ENCODE results near the gene NUPR1. TPM values are rescaled to one million over a fixed set of nuclear protein-coding genes. Genes with fewer than 3 reads are reported as not detected.
"Not testable (repeated sequence)": the region's sequence is repeated elsewhere in the genome, so short reads cannot be mapped to it uniquely, and the experiment has no call there.

NUPR1 gene
- total RNA-seq, 2 experiments from 2014 or later, result not detected

DNA sequence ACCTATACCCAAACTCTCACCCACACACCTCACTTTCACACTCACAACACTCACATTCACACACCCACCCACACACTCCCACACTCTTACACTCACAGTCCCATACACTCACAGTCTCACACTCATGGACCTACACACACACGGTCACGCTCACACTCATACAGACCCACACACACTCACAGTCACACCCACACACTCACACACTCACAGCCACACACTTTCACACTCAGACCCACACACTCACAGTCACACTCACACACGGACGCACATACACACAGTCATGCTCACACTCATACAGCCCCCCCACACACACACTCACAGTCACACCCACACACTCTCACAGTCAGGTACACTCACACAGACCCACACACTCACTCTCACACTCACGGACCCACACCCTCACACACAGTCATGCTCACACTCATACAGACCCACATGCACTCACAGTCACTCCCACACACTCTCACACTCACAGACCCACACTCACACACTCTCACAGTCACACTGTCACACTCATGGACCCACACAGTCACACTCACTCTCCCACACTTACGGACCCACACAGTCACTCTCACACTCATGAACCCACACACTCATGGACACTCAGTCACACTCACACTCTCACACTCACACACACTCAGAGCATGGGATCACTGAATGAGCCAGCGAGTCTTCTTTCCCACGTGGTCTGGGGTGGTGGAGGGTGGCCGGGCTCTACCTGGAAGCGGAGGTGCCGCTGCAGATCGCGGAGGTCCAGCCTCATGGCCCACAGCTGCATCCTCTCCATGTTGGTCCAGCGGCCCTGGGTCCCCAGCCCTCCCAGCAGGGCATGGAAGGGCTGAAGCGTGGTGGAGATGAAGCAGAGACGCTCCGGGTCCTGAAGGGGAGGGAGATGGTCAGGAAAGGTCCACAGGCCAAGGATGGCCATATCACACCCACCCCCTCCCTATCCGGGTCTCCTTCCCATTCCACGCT, 37.2 kb downstream of the NUPR1 start:
- TF ChIP-seq, protein P1, sequence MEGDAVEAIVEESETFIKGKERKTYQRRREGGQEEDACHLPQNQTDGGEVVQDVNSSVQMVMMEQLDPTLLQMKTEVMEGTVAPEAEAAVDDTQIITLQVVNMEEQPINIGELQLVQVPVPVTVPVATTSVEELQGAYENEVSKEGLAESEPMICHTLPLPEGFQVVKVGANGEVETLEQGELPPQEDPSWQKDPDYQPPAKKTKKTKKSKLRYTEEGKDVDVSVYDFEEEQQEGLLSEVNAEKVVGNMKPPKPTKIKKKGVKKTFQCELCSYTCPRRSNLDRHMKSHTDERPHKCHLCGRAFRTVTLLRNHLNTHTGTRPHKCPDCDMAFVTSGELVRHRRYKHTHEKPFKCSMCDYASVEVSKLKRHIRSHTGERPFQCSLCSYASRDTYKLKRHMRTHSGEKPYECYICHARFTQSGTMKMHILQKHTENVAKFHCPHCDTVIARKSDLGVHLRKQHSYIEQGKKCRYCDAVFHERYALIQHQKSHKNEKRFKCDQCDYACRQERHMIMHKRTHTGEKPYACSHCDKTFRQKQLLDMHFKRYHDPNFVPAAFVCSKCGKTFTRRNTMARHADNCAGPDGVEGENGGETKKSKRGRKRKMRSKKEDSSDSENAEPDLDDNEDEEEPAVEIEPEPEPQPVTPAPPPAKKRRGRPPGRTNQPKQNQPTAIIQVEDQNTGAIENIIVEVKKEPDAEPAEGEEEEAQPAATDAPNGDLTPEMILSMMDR (conservative IDR thresholded peaks at IDR 0.05; ENCODE audit: low read length), result no peak
- no peak for TF ChIP-seq EZH2phosphoT487 (IDR thresholded peaks at IDR 0.05; ENCODE audit: borderline replicate concordance, low read depth, low read length)
- Histone ChIP-seq H3K4me2 (ENCODE audit: low read length) (no peak overlapping the region), H3K9me3 (ENCODE audit: low read length) (no peaks in the 10 kb centered on the region), H4K20me1 (ENCODE audit: insufficient read depth, low read length) (no peaks in the 10 kb centered on the region), H3K27ac (ENCODE audit: low read depth, low read length, poor library complexity, severe bottlenecking) (no peak overlapping the region), H3K36me3 (ENCODE audit: insufficient read depth, low read length) (no peaks in the 10 kb centered on the region), H3K4me3 (ENCODE audit: low read depth, low read length, poor library complexity, severe bottlenecking) (no peak overlapping the region), H3K4me1 (ENCODE audit: insufficient read depth, low read length, poor library complexity, severe bottlenecking) (no peaks in the 10 kb centered on the region), H3K9me2 (ENCODE audit: insufficient read depth, low read length) (no peaks in the 10 kb centered on the region), H2AFZ (ENCODE audit: low read length) (no peak overlapping the region), H3K79me2 (ENCODE audit: insufficient read depth, low read depth, low read length) (no peaks in the 10 kb centered on the region)
- DNase-seq (ENCODE audit: low spot score), result no peak
- BruUV-seq (replicated peaks), result no TSS peak
- ChIA-PET CTCF (ENCODE audit: unreplicated experiment) (no interaction called here), POLR2A (no interaction called here)
- intact Hi-C loops (cut with micrococcal nuclease; ENCODE audit: unreplicated experiment), result no loop called here

DNA sequence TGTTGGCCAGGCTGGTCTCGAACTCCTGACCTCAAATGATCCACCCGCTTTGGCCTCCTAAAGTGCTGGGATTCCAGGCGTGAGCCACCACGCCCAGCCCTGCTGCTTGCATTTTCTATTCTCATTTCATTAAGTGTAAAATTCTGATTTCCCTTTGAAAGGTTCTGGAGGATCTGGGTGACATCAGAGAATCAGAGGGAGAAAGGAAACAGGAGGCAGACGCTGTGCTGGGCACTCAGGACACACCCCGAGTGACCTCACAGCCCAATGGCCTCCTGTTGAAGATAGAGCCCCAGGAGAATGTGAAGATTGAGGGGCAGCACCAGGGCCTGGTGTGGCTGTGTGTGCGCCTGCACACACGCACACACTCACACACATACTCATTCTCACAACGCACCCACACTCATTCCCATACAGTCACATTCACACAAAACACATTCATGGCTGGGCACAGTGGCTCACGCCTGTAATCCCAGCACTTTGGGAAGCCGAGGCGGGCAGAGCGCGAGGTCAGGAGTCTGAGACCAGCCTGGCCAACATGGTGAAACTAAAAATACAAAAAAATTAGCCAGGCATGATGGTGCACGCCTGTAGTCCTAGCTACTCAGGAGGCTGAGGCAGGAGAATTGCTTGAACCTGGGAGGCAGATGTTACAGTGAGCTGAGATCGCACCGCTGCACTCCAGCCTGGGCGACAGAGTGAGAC, 38.1 kb downstream of the NUPR1 start:
- POLR2A ChIA-PET; H3K27ac ChIP-seq (ENCODE audit: low read depth, low read length, poor library complexity, severe bottlenecking); H3K9me3 ChIP-seq (ENCODE audit: low read length): not testable (repeated sequence)

DNA sequence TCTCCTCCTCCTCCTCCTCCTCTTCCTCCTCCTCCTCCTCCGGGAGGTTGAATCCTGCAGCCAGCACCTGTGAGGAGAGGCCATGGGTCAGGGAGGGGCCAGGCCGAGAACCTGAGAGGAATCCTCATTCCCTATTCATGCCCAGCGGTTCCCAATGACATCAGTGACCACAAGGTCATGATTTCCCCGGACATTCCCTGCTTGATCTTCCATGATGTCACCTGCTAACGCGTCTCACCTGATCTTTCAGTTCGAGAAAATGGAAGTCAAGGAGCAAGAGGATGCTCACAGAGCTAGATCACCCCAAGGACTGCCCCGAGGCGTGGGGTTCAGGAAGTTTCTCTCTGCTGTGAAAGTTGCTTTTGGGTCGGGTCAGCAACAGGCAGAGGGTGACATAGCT, 38.9 kb downstream of the NUPR1 start:
- no peaks in the 10 kb centered on the region for H3K36me3 ChIP-seq (ENCODE audit: insufficient read depth, low read length)
- H3K79me2 ChIP-seq (ENCODE audit: insufficient read depth, low read depth, low read length), result no peaks in the 10 kb centered on the region
- ChIA-PET CTCF (ENCODE audit: unreplicated experiment) (no interaction called here), POLR2A (no interaction called here)
- H4K20me1 ChIP-seq (ENCODE audit: insufficient read depth, low read length), result no peaks in the 10 kb centered on the region
- intact Hi-C loops (cut with micrococcal nuclease; ENCODE audit: unreplicated experiment), result no loop called here
- no peaks in the 10 kb centered on the region for H3K9me2 ChIP-seq (ENCODE audit: insufficient read depth, low read length)
- no peak overlapping the region for H3K4me2 ChIP-seq (ENCODE audit: low read length)
- H3K9me3 ChIP-seq (ENCODE audit: low read length), result no peaks in the 10 kb centered on the region
- H3K4me3 ChIP-seq (ENCODE audit: low read depth, low read length, poor library complexity, severe bottlenecking), result no peak overlapping the region
- H2AFZ ChIP-seq (ENCODE audit: low read length), result no peak overlapping the region
- no peak overlapping the region for H3K27ac ChIP-seq (ENCODE audit: low read depth, low read length, poor library complexity, severe bottlenecking)
- no peak for DNase-seq (ENCODE audit: low spot score)
- no peak for TF ChIP-seq EZH2phosphoT487 (IDR thresholded peaks at IDR 0.05; ENCODE audit: borderline replicate concordance, low read depth, low read length)
- TF ChIP-seq, protein P1 (conservative IDR thresholded peaks at IDR 0.05; ENCODE audit: low read length), result no peak
- BruUV-seq (replicated peaks), result no TSS peak
- H3K4me1 ChIP-seq (ENCODE audit: insufficient read depth, low read length, poor library complexity, severe bottlenecking), result peaks cover 6% of the 10 kb centered on the region

More for the DNA sequence above, 38.1 kb downstream of the NUPR1 start:
- intact Hi-C loops (cut with micrococcal nuclease; ENCODE audit: unreplicated experiment); CTCF ChIA-PET (ENCODE audit: unreplicated experiment); H3K36me3 ChIP-seq (ENCODE audit: insufficient read depth, low read length); BruUV-seq (replicated peaks); H4K20me1 ChIP-seq (ENCODE audit: insufficient read depth, low read length); H2AFZ ChIP-seq (ENCODE audit: low read length); DNase-seq (ENCODE audit: low spot score); H3K4me3 ChIP-seq (ENCODE audit: low read depth, low read length, poor library complexity, severe bottlenecking); H3K4me2 ChIP-seq (ENCODE audit: low read length); H3K79me2 ChIP-seq (ENCODE audit: insufficient read depth, low read depth, low read length); H3K9me2 ChIP-seq (ENCODE audit: insufficient read depth, low read length); H3K4me1 ChIP-seq (ENCODE audit: insufficient read depth, low read length, poor library complexity, severe bottlenecking): not testable (repeated sequence)
